Measurements from ENCODE around the gene CADPS2.

Gene CADPS2

DNA sequence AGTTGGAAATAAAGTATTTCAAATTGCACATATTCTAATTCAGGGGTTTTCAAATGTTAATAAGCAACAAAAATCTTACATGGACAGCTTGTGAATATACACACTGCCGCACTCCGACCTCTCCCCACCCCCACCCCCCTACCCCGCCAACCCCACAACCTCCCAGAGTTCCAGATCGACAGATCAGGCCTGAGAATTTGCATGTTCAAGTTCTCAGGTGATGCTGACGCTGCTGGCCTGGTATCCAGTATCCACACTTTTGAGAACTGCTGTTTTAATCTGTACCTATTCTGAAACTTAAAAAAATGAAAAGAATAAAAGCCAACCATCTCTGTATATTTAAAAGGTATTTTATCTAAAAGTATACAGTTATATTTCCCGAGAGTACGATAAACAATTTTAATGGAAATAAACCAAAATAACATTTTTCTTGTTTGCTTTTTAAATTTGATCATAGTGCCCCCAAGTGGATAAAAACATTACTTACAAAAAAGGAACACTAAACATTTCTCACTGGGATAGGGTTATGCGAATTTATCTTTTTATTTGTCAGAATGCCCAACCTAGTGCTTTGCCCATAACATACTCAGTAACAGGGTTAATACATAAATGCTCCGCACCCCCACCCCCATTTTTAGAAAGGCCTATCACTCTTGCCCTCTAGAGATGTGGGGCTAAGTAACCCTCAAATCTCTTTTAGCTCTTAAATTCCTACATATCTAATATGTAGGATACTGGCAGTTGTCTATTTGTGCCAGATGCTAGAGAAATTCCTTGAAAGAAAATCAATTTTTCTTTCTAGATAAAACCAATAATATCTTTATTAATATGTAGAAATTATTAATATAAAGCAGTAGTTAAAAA, 353.6 kb downstream of the CADPS2 start:
- peak; percentile 61 for DNase-seq
- Histone ChIP-seq H3K36me3 (replicated peaks; ENCODE audit: insufficient read depth, low read length) (no peaks in the 10 kb centered on the region), H3K4me1 (ENCODE audit: low read length) (peaks cover 6% of the 10 kb centered on the region; the same call in 1 of the 2 replicates), H3F3A (ENCODE audit: insufficient read depth, low read length) (no peaks in the 10 kb centered on the region), H3K9me2 (replicated peaks; ENCODE audit: insufficient read depth, low read length) (no peaks in the 10 kb centered on the region), H2AFZ (ENCODE audit: low read length) (no peak overlapping the region), H3K27me3 (replicated peaks; ENCODE audit: insufficient read depth, low read length) (no peaks in the 10 kb centered on the region), H3K9me3 (replicated peaks; ENCODE audit: insufficient read depth, low read length) (no peaks in the 10 kb centered on the region), H3K9ac (ENCODE audit: low read length) (no peak overlapping the region), H4K20me1 (ENCODE audit: insufficient read depth, low read length) (no peaks in the 10 kb centered on the region), H3K79me2 (ENCODE audit: low read length) (no peaks in the 10 kb centered on the region), H3K4me2 (ENCODE audit: low read depth, low read length) (peak overlapping the region; percentile 14; the same call in 1 of the 2 replicates), H3K27ac (ENCODE audit: low read length) (no peak overlapping the region), H3K4me3 (ENCODE audit: low read length) (no peak overlapping the region)
- TF ChIP-seq EZH2 (optimal IDR thresholded peaks at IDR 0.05; ENCODE audit: low read depth, low read length) = no peak
- TF ChIP-seq, protein P1, sequence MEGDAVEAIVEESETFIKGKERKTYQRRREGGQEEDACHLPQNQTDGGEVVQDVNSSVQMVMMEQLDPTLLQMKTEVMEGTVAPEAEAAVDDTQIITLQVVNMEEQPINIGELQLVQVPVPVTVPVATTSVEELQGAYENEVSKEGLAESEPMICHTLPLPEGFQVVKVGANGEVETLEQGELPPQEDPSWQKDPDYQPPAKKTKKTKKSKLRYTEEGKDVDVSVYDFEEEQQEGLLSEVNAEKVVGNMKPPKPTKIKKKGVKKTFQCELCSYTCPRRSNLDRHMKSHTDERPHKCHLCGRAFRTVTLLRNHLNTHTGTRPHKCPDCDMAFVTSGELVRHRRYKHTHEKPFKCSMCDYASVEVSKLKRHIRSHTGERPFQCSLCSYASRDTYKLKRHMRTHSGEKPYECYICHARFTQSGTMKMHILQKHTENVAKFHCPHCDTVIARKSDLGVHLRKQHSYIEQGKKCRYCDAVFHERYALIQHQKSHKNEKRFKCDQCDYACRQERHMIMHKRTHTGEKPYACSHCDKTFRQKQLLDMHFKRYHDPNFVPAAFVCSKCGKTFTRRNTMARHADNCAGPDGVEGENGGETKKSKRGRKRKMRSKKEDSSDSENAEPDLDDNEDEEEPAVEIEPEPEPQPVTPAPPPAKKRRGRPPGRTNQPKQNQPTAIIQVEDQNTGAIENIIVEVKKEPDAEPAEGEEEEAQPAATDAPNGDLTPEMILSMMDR (IDR thresholded peaks at IDR 0.05; ENCODE audit: low read length) = peak; percentile 64

DNA sequence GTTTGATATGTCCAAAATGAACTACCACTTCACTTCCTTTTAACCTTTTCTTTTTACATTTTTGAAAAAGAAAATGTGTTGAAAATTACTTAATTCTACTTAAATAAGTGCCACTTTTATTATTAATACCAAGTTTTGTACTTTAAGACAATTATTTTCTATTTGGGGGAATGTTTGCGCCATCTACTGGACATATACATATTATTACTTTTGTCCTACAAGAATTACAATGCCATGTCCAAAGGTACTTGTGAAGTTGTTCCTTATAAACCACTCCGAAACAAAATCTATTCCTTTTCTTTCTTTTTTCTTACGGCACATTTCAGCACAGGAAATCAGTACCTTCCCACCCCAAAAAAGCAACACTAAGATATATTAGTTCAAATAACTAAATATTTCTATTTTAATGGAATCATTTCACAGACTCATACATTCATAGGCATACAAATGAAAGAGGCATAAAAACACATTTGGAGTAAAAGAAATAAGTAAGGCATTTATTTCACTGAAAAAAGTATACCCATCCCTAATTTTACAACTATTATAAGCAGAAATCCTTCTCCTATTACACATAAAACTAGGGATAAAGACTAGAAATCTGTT, 357.3 kb downstream of the CADPS2 start:
- H3K36me3 ChIP-seq (replicated peaks; ENCODE audit: insufficient read depth, low read length) = no peaks in the 10 kb centered on the region
- H2AFZ ChIP-seq (ENCODE audit: low read length) = no peak overlapping the region
- H3K9me3 ChIP-seq (replicated peaks; ENCODE audit: insufficient read depth, low read length) = no peaks in the 10 kb centered on the region
- H3K4me3 ChIP-seq (ENCODE audit: low read length) = no peak overlapping the region
- peak; percentile 74 for DNase-seq
- no peaks in the 10 kb centered on the region for H3K27me3 ChIP-seq (replicated peaks; ENCODE audit: insufficient read depth, low read length)
- no peaks in the 10 kb centered on the region for H3K79me2 ChIP-seq (ENCODE audit: low read length)
- H3K9ac ChIP-seq (ENCODE audit: low read length) = no peak overlapping the region
- no peaks in the 10 kb centered on the region for H4K20me1 ChIP-seq (ENCODE audit: insufficient read depth, low read length)
- H3K4me1 ChIP-seq (ENCODE audit: low read length) = peaks cover 6% of the 10 kb centered on the region; the same call in 1 of the 2 replicates
- no peak overlapping the region for H3K4me2 ChIP-seq (ENCODE audit: low read depth, low read length)
- H3K9me2 ChIP-seq (replicated peaks; ENCODE audit: insufficient read depth, low read length) = no peaks in the 10 kb centered on the region
- H3F3A ChIP-seq (ENCODE audit: insufficient read depth, low read length) = no peaks in the 10 kb centered on the region
- TF ChIP-seq, protein P1 (IDR thresholded peaks at IDR 0.05; ENCODE audit: low read length) = peak; percentile 69
- TF ChIP-seq EZH2 (optimal IDR thresholded peaks at IDR 0.05; ENCODE audit: low read depth, low read length) (no peak), EZH2phosphoT487 (IDR thresholded peaks at IDR 0.05; ENCODE audit: low read length) (no peak)
- no peak overlapping the region for H3K27ac ChIP-seq (ENCODE audit: low read length)

DNA sequence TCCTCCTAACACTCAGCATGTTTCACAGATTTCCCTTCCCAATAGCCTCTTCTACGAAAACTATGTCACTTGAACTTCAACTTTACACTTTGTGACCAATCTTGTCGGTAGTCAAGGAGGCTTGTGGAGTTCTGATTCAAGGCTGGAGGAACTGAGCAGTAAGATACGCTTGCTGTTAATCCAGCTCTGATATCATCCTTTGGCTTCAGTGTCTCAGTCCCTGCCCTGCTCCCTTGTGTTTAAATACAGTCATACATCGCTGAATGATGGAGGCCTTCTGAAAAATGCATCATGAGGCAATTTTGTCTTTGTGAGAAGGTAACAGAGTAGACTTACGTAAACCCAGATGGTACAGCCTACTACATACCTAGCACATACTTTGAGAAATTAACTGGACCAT, 360.9 kb downstream of the CADPS2 start:
- no peaks in the 10 kb centered on the region for H3K36me3 ChIP-seq (replicated peaks; ENCODE audit: insufficient read depth, low read length)
- H3K9me2 ChIP-seq (replicated peaks; ENCODE audit: insufficient read depth, low read length) = no peaks in the 10 kb centered on the region
- no peak overlapping the region for H3K9ac ChIP-seq (ENCODE audit: low read length)
- H3K27ac ChIP-seq (ENCODE audit: low read length) = no peak overlapping the region
- no peak overlapping the region for H3K4me3 ChIP-seq (ENCODE audit: low read length)
- no peaks in the 10 kb centered on the region for H3K79me2 ChIP-seq (ENCODE audit: low read length)
- no peak overlapping the region for H3K4me2 ChIP-seq (ENCODE audit: low read depth, low read length)
- no peaks in the 10 kb centered on the region for H3K27me3 ChIP-seq (replicated peaks; ENCODE audit: insufficient read depth, low read length)
- H3K4me1 ChIP-seq (ENCODE audit: low read length) = 0 out of 2 replicates have a peak, but pooled peaks cover 3% of the 10 kb centered on the region
- no peak for TF ChIP-seq EZH2phosphoT487 (IDR thresholded peaks at IDR 0.05; ENCODE audit: low read length)
- no peak for TF ChIP-seq EZH2 (optimal IDR thresholded peaks at IDR 0.05; ENCODE audit: low read depth, low read length)
- TF ChIP-seq, protein P1 (IDR thresholded peaks at IDR 0.05; ENCODE audit: low read length) = no peak
- DNase-seq = no peak
- no peaks in the 10 kb centered on the region for H4K20me1 ChIP-seq (ENCODE audit: insufficient read depth, low read length)
- H3F3A ChIP-seq (ENCODE audit: insufficient read depth, low read length) = no peaks in the 10 kb centered on the region
- H2AFZ ChIP-seq (ENCODE audit: low read length) = no peak overlapping the region
- H3K9me3 ChIP-seq (replicated peaks; ENCODE audit: insufficient read depth, low read length) = no peaks in the 10 kb centered on the region

All from MM.1S (cell line).